SU-DHL-6 (cell line): ENCODE measurements around the gene LMOD2.

Experiments
- H2AFZ ChIP-seq: fragments of 200-600 bp; sonication (generic); 2 replicates; pipeline ENCODE4 v1.6.1; 2014; ENCODE audit warnings: low read depth, mild to moderate bottlenecking, moderate library complexity, mixed read lengths, antibody characterized with exemption, low read length; ENCODE audit not compliant: severe bottlenecking
- H3F3A ChIP-seq: fragments of 200-600 bp; shearing (Covaris generic); 2 replicates; pipeline ENCODE4 v1.6.0; 2016; ENCODE audit warnings: antibody characterized with exemption, mild to moderate bottlenecking; ENCODE audit not compliant: insufficient read depth
- H3K27ac ChIP-seq: fragments of 200-600 bp; sonication (generic); 2 replicates; pipeline ENCODE4 v1.5.1; 2016; ENCODE audit warnings: low read depth, mild to moderate bottlenecking, low read length, moderate library complexity, mixed read lengths
- H3K27me3 ChIP-seq: fragments of 200-600 bp; sonication (generic), shearing (Covaris generic); 2 replicates; pipeline ENCODE4 v1.6.0; 2014; ENCODE audit warnings: mild to moderate bottlenecking, low read length
- H3K36me3 ChIP-seq: fragments of 200-600 bp; sonication (generic); 2 replicates; pipeline ENCODE4 v1.6.1; 2014; ENCODE audit warnings: mild to moderate bottlenecking, low read length, mixed read lengths
- H3K4me2 ChIP-seq: fragments of 300-600, 200-600 bp; shearing (Covaris generic), sonication (generic); 2 replicates; pipeline ENCODE4 v1.6.0; 2014; ENCODE audit warnings: low read length, low read depth, mild to moderate bottlenecking; ENCODE audit not compliant: poor library complexity, severe bottlenecking
- H3K4me3 ChIP-seq: fragments of 200-600 bp; sonication (generic); 2 replicates; pipeline ENCODE4 v1.5.1; 2014; ENCODE audit warnings: antibody characterized with exemption, low read length, mild to moderate bottlenecking, mixed read lengths; ENCODE audit not compliant: insufficient read depth, poor library complexity, severe bottlenecking
- H3K79me2 ChIP-seq: fragments of 200-600 bp; sonication (generic); 2 replicates; pipeline ENCODE4 v1.6.1; 2014; ENCODE audit warnings: mild to moderate bottlenecking, low read length, moderate library complexity; ENCODE audit not compliant: insufficient read depth
- H3K9ac ChIP-seq: fragments of 200-600 bp; sonication (generic); 2 replicates; pipeline ENCODE4 v1.7.0; 2014; ENCODE audit warnings: mild to moderate bottlenecking, low read length
- H3K9me2 ChIP-seq: fragments of 200-600 bp; sonication (generic); replicated peaks from 2 replicates; pipeline ENCODE4 v1.6.1; 2014; ENCODE audit warnings: low read length; ENCODE audit not compliant: insufficient read depth
- H3K9me3 ChIP-seq: fragments of 200-600 bp; sonication (generic); 2 replicates; pipeline ENCODE4 v1.6.1; 2014; ENCODE audit warnings: low read length, mixed read lengths; ENCODE audit not compliant: insufficient read depth
- H4K20me1 ChIP-seq: fragments of 200-600 bp; sonication (generic); 2 replicates; pipeline ENCODE4 v1.6.1; 2014; ENCODE audit warnings: low read depth, mild to moderate bottlenecking, antibody characterized with exemption, low read length, moderate library complexity, mixed read lengths
- EZH2phosphoT487 ChIP-seq: fragments of 200-600 bp; sonication (generic), shearing (Covaris generic); conservative IDR thresholded peaks from 2 replicates; pipeline ENCODE4 v1.6.1; 2018; ENCODE audit warnings: mild to moderate bottlenecking, antibody characterized with exemption, low read length, moderate library complexity, mixed read lengths
- TF ChIP-seq, protein P1 (sequence below): fragments of 200-600 bp; sonication (generic); IDR thresholded peaks from one replicate; pipeline ENCODE4 v1.5.1; 2017; ENCODE audit warnings: antibody characterized with exemption, mild to moderate bottlenecking, low read length, moderate library complexity; ENCODE audit not compliant: insufficient read depth, poor library complexity, severe bottlenecking

LMOD2 gene

DNA sequence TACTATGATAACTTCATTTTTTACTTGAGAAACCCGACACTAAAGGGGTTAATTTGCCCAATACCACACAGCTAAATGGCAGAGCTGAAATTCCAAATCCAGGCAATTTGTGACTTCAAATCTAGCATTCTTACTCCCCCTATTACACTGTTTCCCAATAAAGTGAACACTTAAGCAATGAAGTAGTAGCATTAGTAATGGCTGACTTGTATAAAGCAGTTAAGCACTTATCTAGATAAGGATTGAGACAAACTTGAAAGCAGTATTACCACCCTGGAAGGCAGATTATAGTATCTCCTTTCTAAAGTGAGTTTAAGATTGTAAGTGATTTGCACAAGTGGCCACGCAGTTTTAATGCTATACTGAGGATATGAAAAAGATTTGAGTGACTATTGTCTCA, 53.9 kb downstream of the LMOD2 start:
- Histone ChIP-seq H3K36me3 (peaks cover 32% of the 10 kb centered on the region), H3K79me2 (no peaks in the 10 kb centered on the region), H3K27ac (no peak overlapping the region)

DNA sequence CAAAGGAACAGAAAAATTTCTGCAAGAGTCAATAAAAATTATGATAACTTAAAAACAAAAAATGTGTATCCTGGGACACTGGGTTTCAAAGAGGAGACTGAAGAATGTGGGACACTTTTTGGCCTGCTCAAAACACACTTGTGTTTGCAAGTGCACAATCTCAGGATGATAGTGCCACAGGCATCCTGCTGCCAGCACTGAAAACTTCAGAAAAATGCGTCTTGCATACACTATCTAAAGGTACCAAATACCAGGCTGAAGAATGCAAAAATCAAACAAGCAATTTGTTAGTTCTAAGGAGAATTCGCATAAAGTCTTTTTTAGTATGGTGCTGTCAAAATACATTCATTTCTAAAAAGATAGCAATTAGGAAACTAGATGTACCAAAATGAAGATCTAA, 55.0 kb downstream of the LMOD2 start:
- H3K9ac ChIP-seq, result no peak overlapping the region
- no peak overlapping the region for H3K4me3 ChIP-seq
- H2AFZ ChIP-seq, result no peak overlapping the region
- TF ChIP-seq EZH2phosphoT487, result no peak
- TF ChIP-seq, protein P1, sequence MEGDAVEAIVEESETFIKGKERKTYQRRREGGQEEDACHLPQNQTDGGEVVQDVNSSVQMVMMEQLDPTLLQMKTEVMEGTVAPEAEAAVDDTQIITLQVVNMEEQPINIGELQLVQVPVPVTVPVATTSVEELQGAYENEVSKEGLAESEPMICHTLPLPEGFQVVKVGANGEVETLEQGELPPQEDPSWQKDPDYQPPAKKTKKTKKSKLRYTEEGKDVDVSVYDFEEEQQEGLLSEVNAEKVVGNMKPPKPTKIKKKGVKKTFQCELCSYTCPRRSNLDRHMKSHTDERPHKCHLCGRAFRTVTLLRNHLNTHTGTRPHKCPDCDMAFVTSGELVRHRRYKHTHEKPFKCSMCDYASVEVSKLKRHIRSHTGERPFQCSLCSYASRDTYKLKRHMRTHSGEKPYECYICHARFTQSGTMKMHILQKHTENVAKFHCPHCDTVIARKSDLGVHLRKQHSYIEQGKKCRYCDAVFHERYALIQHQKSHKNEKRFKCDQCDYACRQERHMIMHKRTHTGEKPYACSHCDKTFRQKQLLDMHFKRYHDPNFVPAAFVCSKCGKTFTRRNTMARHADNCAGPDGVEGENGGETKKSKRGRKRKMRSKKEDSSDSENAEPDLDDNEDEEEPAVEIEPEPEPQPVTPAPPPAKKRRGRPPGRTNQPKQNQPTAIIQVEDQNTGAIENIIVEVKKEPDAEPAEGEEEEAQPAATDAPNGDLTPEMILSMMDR, result no peak
- no peaks in the 10 kb centered on the region for H3K27me3 ChIP-seq
- H3K9me3 ChIP-seq, result no peaks in the 10 kb centered on the region
- peaks cover 4% of the 10 kb centered on the region; the same call in 1 of the 2 replicates for H3F3A ChIP-seq
- H3K27ac ChIP-seq, result no peak overlapping the region
- no peaks in the 10 kb centered on the region for H3K9me2 ChIP-seq
- H3K36me3 ChIP-seq, result peaks cover 26% of the 10 kb centered on the region
- no peaks in the 10 kb centered on the region; the same call in 1 of the 2 replicates for H4K20me1 ChIP-seq
- no peaks in the 10 kb centered on the region for H3K79me2 ChIP-seq
- no peak overlapping the region for H3K4me2 ChIP-seq

More for the DNA sequence above, 53.9 kb downstream of the LMOD2 start:
- Histone ChIP-seq H2AFZ (no peak overlapping the region), H3K4me2 (no peak overlapping the region), H3F3A (peaks cover 4% of the 10 kb centered on the region; the same call in 1 of the 2 replicates), H3K9ac (no peak overlapping the region), H3K27me3 (no peaks in the 10 kb centered on the region), H4K20me1 (no peaks in the 10 kb centered on the region; the same call in 1 of the 2 replicates), H3K4me3 (no peak overlapping the region), H3K9me3 (no peaks in the 10 kb centered on the region), H3K9me2 (no peaks in the 10 kb centered on the region)
- no peak for TF ChIP-seq EZH2phosphoT487
- TF ChIP-seq, protein P1, result no peak

DNA sequence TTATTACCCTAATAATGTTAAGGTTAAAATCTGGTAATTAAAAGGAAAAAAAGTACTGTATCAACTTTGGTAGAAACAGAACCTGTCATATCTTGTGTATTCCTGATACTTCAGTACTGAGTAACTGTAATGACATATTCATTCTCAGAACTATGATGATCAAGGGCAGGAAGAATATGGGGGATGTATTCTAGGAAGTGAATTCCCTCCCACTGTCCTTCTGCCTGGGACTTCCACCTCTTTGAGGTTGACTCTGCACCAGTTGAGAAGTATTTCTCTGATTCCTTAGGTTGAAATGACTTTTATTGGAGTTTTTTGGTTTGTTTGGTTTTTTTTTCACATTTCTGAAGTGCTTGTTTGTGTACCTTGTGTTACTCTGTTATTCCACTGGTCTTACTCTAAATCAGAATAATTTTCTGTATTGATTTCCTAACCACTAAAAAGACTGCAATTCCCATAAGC, 56.2 kb downstream of the LMOD2 start:
- H3K27ac ChIP-seq, result no peak overlapping the region
- H3K4me2 ChIP-seq, result no peak overlapping the region
- H3F3A ChIP-seq, result peaks cover 4% of the 10 kb centered on the region; the same call in 1 of the 2 replicates
- H3K36me3 ChIP-seq, result peaks cover 14% of the 10 kb centered on the region; the same call in 1 of the 2 replicates
- no peak for TF ChIP-seq EZH2phosphoT487
- TF ChIP-seq, protein P1, result no peak
- no peaks in the 10 kb centered on the region for H3K79me2 ChIP-seq
- no peaks in the 10 kb centered on the region for H3K9me2 ChIP-seq
- H2AFZ ChIP-seq, result no peak overlapping the region
- H3K4me3 ChIP-seq, result no peak overlapping the region
- H3K9me3 ChIP-seq, result no peaks in the 10 kb centered on the region
- H3K9ac ChIP-seq, result no peak overlapping the region
- no peaks in the 10 kb centered on the region for H3K27me3 ChIP-seq
- H4K20me1 ChIP-seq, result no peaks in the 10 kb centered on the region; the same call in 1 of the 2 replicates
